Neuron (in vitro differentiated cells): ENCODE measurements around the gene RBM39.

ENCODE experiments used
- H2AFZ ChIP-seq: one replicate; pipeline ENCODE4 v1.6.1; 2013; ENCODE audit warnings: low read depth, mild to moderate bottlenecking, inconsistent platforms, low read length, moderate library complexity
- H3K27me3 ChIP-seq: one replicate; pipeline ENCODE4 v1.6.1; 2013; ENCODE audit warnings: low read length; ENCODE audit not compliant: insufficient read depth
- H3K36me3 ChIP-seq: one replicate; pipeline ENCODE4 v1.6.1; 2013; ENCODE audit warnings: low read length; ENCODE audit not compliant: insufficient read depth
- H3K4me1 ChIP-seq: one replicate; pipeline ENCODE4 v1.6.1; 2013; ENCODE audit warnings: low read length; ENCODE audit not compliant: insufficient read depth
- H3K4me3 ChIP-seq: 2 replicates; pipeline ENCODE4 v1.5.1; 2013; ENCODE audit warnings: mild to moderate bottlenecking, low read length, moderate library complexity
- H3K9me3 ChIP-seq: one replicate; pipeline ENCODE4 v1.6.1; 2013; ENCODE audit warnings: low read length

RBM39 gene

GRCh38 chr20:35739294-35740163, 2.5 kb downstream of the RBM39 start:
- H3K9me3 ChIP-seq: no peaks in the 10 kb centered on the region
- H3K4me3 ChIP-seq: peak overlapping the region; percentile 100
- H3K27me3 ChIP-seq: no peaks in the 10 kb centered on the region
- peaks cover 60% of the 10 kb centered on the region for H3K36me3 ChIP-seq
- peaks cover 30% of the 10 kb centered on the region for H3K4me1 ChIP-seq
- no peak overlapping the region for H2AFZ ChIP-seq

GRCh38 chr20:35738410-35739179, 3.5 kb downstream of the RBM39 start:
- H2AFZ ChIP-seq: no peak overlapping the region
- H3K27me3 ChIP-seq: no peaks in the 10 kb centered on the region
- H3K4me1 ChIP-seq: peaks cover 26% of the 10 kb centered on the region
- no peaks in the 10 kb centered on the region for H3K9me3 ChIP-seq
- peaks cover 69% of the 10 kb centered on the region for H3K36me3 ChIP-seq
- no peak overlapping the region for H3K4me3 ChIP-seq

- Histone ChIP-seq H3K27me3 (no peaks in the 10 kb centered on the region), H2AFZ (no peak overlapping the region), H3K9me3 (no peaks in the 10 kb centered on the region), H3K36me3 (peaks cover 76% of the 10 kb centered on the region), H3K4me3 (no peak overlapping the region), H3K4me1 (peaks cover 19% of the 10 kb centered on the region)
Observed at GRCh38 chr20:35737865-35738333, 4.2 kb downstream of the RBM39 start.

GRCh38 chr20:35735826-35736470, 6.1 kb downstream of the RBM39 start:
- Histone ChIP-seq H3K27me3 (no peaks in the 10 kb centered on the region), H3K4me3 (no peak overlapping the region), H3K36me3 (peaks cover 96% of the 10 kb centered on the region), H3K9me3 (no peaks in the 10 kb centered on the region), H3K4me1 (peaks cover 19% of the 10 kb centered on the region), H2AFZ (no peak overlapping the region)

GRCh38 chr20:35734777-35735649, 7.0 kb downstream of the RBM39 start:
- H3K9me3 ChIP-seq: no peaks in the 10 kb centered on the region
- peaks cover 11% of the 10 kb centered on the region for H3K4me1 ChIP-seq
- no peak overlapping the region for H2AFZ ChIP-seq
- H3K36me3 ChIP-seq: peaks cover 97% of the 10 kb centered on the region
- H3K27me3 ChIP-seq: no peaks in the 10 kb centered on the region
- H3K4me3 ChIP-seq: no peak overlapping the region

- H3K27me3 ChIP-seq: no peaks in the 10 kb centered on the region
- H3K4me1 ChIP-seq: peaks cover 5% of the 10 kb centered on the region
- no peaks in the 10 kb centered on the region for H3K9me3 ChIP-seq
- no peak overlapping the region for H3K4me3 ChIP-seq
- H3K36me3 ChIP-seq: peaks cover 97% of the 10 kb centered on the region
- no peak overlapping the region for H2AFZ ChIP-seq
Observed at GRCh38 chr20:35734374-35734773, 7.7 kb downstream of the RBM39 start.

GRCh38 chr20:35732644-35732982, 9.4 kb downstream of the RBM39 start:
- no peak overlapping the region for H2AFZ ChIP-seq
- no peaks in the 10 kb centered on the region for H3K27me3 ChIP-seq
- peaks cover 3% of the 10 kb centered on the region for H3K4me1 ChIP-seq
- H3K9me3 ChIP-seq: no peaks in the 10 kb centered on the region
- H3K4me3 ChIP-seq: no peak overlapping the region
- peaks cover 98% of the 10 kb centered on the region for H3K36me3 ChIP-seq

GRCh38 chr20:35731862-35732643, 10.0 kb downstream of the RBM39 start:
- H3K27me3 ChIP-seq: no peaks in the 10 kb centered on the region
- no peak overlapping the region for H2AFZ ChIP-seq
- H3K9me3 ChIP-seq: no peaks in the 10 kb centered on the region
- H3K36me3 ChIP-seq: peaks cover 98% of the 10 kb centered on the region
- no peak overlapping the region for H3K4me3 ChIP-seq
- peaks cover 3% of the 10 kb centered on the region for H3K4me1 ChIP-seq

- Histone ChIP-seq H3K4me3 (no peak overlapping the region), H3K9me3 (no peaks in the 10 kb centered on the region), H3K4me1 (peaks cover 3% of the 10 kb centered on the region), H3K36me3 (peaks cover 98% of the 10 kb centered on the region), H2AFZ (no peak overlapping the region), H3K27me3 (no peaks in the 10 kb centered on the region)
Observed at GRCh38 chr20:35731469-35731788, 10.6 kb downstream of the RBM39 start.

GRCh38 chr20:35730583-35731468, 11.2 kb downstream of the RBM39 start:
- Histone ChIP-seq H3K9me3 (no peaks in the 10 kb centered on the region), H3K27me3 (no peaks in the 10 kb centered on the region), H3K36me3 (peaks cover 97% of the 10 kb centered on the region), H3K4me3 (no peak overlapping the region), H2AFZ (no peak overlapping the region), H3K4me1 (peaks cover 3% of the 10 kb centered on the region)

GRCh38 chr20:35729836-35730582, 12.1 kb downstream of the RBM39 start:
- no peaks in the 10 kb centered on the region for H3K27me3 ChIP-seq
- H2AFZ ChIP-seq: no peak overlapping the region
- H3K4me1 ChIP-seq: peaks cover 3% of the 10 kb centered on the region
- no peak overlapping the region for H3K4me3 ChIP-seq
- no peaks in the 10 kb centered on the region for H3K9me3 ChIP-seq
- peaks cover 97% of the 10 kb centered on the region for H3K36me3 ChIP-seq
